Stimulated activated CD4-positive, alpha-beta T cell treated with anti-CD3 and anti-CD28 coated beads, Interleukin-15, amount 100 ng/mL, for 48 hours (primary cell): ENCODE measurements around the gene FAM240B.

Experiments
- DNase-seq, 2 donors: peaks; one replicate each; pipeline ENCODE4 v3.0.0-alpha.2; 2020; ENCODE audit warnings: low read depth in 2 of 2

The FAM240B gene

DNA sequence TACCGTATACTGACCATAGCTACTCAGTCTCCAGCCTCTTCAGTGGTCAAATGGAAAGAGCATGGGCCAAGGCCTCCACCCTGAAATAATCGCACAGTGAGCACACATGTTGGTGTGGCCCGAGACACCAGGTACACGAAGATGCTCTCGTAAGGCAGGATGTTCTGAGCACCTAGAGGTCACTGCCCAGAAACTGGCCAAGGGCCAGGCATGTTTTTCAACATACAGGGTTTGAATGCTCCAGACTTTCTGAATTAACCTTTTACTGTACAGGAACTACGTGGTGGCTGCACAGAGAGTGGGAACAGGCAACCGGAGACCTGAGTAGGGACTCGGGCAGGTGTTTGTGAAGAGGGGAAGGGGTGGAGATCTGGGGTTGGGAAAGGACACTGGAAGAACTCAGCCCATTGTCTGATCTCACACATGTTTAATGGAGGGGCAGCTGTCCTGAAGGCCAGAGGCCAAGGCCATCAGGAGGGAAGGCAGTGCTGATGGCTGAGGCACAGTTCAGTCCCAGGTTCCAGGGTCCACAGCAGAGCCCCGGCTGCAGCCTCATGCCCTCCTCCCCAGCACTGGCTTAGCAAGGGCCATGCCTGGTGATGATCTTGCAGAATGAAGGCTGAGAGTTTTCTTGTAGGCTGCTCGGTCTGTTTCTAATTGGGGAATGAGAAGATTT is 51.0 kb downstream of the FAM240B start:
- no peak for DNase-seq

DNA sequence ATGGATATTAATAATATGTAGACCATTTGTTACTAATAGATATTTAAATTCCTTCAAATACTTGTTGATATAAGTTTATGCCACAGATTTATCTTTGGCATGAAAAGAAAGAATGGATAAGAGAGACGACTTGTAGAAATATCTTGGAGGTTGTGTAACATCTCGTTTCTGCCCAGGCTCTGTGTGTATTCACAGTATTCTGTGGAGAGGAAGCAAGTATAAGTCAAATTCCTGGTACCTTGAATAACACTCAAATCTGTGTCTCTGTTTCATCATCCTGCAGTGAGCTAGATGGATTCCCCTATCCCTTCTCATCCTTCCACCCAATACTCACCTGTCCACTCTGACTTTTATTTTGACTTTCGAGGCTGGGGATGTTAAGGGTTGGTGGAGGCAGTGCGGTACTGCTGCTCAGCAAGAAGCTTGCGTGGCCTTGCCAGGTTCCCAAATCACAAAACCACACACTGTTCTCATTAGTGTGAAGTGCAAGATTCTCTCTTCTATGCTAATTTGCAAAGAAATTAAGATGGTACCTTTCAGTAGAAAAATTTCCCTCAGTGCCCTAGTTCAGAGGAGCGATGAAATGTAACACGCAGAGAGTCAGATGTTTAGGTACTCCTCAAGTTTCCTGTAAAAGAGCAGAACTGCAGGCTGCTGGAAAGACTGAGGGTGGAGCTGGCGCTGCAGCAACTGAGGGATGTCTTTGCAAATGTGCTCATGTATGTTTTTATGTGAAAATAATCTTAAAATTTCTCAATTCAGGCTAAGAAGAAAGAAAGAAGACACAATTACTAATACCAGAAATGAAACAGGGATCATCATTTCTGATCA is 57.0 kb downstream of the FAM240B start:
- no peak for DNase-seq

DNA sequence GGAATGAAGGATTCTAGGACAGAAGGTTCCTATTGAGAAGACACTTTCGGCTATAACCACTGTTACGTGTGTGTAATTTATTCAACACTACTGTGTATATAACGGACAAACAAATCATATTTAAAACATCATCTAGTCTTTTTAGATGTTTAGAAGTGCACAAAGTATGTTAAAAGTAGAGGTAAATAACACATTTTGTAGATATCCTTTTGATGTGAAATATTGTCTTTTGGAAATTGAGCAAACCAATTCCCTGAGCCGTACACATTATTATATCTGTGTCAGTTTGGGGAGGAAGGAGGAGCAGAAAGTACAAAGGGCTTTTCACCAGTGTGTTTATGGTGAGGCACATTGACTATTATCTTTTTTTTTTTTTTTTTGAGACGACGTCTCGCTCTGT is 60.4 kb downstream of the FAM240B start:
- DNase-seq, result no peak

DNA sequence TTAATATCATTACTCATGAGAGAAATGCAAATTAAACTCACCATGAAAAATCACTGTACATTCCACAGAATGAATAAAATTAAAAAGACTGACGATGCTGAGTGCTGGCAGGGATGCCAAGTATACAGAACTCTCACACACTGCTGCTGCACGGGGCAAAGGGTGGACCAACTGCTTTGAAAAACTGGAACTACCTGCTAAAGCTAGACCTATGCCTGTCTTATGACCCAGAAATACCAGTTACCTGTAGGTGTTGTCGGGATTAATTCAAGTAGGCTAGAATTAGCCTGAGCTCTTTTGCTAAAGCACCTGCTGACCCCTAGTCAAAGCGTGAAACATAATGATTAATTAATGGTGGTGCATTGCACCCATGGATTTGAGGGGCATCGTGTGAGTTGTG is 63.0 kb downstream of the FAM240B start:
- no peak for DNase-seq

- DNase-seq, result no peak
These were observed 67.4 kb downstream of the FAM240B start for GRCh38 chr9:38652486-38652885.

DNA sequence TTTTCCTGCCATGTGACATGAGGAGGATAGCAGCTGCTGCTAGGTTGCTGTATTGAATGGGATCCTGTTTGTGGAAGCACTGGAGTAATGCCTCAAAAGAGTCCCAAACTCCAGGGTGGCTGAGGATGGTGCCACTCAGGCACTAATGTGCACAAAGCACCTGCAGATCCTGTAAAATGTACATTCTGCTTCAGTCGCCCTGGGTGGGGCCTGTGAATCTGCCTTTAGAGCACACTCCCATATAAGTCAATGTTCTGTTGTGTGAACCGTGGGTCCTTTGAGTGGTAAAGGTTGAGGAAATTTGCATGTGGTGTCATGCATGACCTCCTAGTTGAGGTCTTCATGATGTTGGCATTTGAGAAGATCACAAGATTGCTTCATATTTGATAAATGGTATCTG is 67.9 kb downstream of the FAM240B start:
- no peak for DNase-seq

DNA sequence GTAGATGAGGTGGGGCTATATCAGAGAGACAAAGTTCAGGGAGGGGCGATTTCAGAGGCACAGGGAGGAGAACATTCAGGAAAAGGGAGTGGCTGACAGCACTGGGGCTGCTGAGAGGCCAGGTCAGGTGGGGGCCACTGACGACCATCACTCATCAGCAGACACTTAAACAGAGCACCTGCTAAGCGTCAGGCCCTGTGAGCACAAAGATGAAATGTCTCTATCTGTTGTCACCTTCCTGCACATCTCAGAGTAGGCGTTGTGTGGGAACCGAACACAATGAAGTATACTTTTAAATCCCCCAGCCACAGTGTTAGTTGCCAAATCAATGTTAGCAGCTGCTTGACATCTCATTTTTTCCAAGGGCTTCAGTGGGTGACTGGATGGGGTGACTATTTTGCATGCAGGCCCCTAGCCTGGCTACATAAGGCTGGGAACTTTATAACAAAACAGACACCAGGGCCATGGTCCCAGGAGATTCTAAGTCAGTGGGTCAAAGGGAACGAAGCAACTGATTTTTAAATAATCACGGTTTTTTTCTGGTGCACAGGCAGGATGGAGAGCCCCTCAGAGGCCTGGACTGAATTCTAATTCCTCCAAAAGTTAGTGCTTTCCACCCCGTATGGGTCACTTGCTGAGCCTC is 68.4 kb downstream of the FAM240B start:
- DNase-seq, result no peak

DNA sequence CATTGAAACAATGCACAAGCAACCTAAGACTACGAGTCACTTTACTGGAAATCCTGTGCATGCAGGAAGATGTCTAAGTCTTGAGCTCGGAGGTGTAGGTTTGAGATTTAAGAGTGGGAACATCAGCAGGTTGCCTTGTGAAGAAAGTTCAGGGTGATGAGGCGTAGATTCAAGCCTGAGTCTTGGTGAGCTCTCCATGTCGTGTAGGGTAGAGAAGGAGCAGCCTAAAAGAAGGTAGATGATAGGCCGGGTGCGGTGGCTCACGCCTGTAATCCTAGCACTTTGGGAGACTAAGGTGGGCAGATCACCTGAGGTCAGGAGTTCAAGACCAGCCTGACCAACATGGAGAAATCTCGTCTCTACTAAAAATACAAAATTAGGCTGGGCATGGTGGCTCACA is 69.4 kb downstream of the FAM240B start:
- no peak for DNase-seq

GRCh38 chr9:38649731-38650363 is 70.1 kb downstream of the FAM240B start:
- DNase-seq, result no peak

DNA sequence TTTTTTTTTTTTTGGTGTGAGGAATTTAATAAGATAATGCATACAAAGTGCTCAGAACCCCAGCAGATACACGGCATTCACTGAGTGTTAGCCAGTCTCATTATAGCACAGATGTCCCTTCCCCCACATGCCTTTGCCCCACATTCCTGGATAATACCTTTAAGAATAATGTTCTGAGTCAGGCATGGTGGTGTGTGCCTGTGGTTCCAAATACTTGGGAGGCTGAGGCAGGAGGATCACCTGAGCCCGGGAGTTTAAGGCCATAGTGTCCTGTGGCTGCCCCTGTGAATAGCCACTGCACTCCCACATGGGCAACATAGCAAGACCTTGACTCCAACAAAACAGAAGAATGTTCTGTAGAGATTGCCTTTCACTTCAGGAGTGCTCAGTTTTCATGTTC is 75.3 kb downstream of the FAM240B start:
- no peak for DNase-seq
